Naive thymus-derived CD4-positive, alpha-beta T cell (primary cell): ENCODE data around the gene RYK. TPM values are rescaled to one million over a fixed set of nuclear protein-coding genes. Genes with fewer than 3 reads are reported as not detected.

Experiments
- ATAC-seq: fragments of 150-1000 bp; cut with Tn5 transposase; 2 replicates; pipeline ENCODE4 v1.10.0; 2021; ENCODE audit warnings: mild to moderate bottlenecking, moderate library complexity
- CTCF ChIA-PET: fragments of 350-600 bp; sonication (Branson Sonifier 250); formaldehyde crosslinking; loops from one replicate; lab custom pipeline; 2021; ENCODE audit warnings: antibody characterized with exemption; lab: Charles Lee
- POLR2A ChIA-PET: fragments of 350-600 bp; sonication (Branson Sonifier 250); formaldehyde crosslinking; loops from one replicate; lab custom pipeline; 2021; ENCODE audit warnings: antibody characterized with exemption, inconsistent platforms; lab: Charles Lee
- DNase-seq, 9 donors: peaks; one replicate each; pipeline versions ENCODE4 v3.0.0 to v3.0.0-alpha.2; 2020 to 2022; ENCODE audit warnings: mixed read lengths in 1 of 9
- H3K27ac ChIP-seq: one replicate; pipeline ENCODE4 v1.7.0; 2013; ENCODE audit warnings: mild to moderate bottlenecking, low read depth, low read length, moderate library complexity
- H3K27me3 ChIP-seq, 2 donors: one replicate each; pipeline ENCODE4 v1.7.0; 2013; ENCODE audit warnings: low read length in 2 of 2, mild to moderate bottlenecking in 2 of 2, moderate library complexity in 2 of 2; ENCODE audit not compliant: control insufficient read depth in 2 of 2, insufficient read depth in 2 of 2
- H3K36me3 ChIP-seq, 3 experiments: 1 replicate in 2 of 3; 2 replicates in 1 of 3; pipeline ENCODE4 v1.7.0; 2013; ENCODE audit warnings: low read length in 3 of 3, mild to moderate bottlenecking in 3 of 3, moderate library complexity in 1 of 3; ENCODE audit not compliant: insufficient read depth in 3 of 3, control insufficient read depth in 2 of 3
- H3K4me1 ChIP-seq, 2 donors: one replicate each; pipeline ENCODE4 v1.7.0; 2013; ENCODE audit warnings: low read length in 2 of 2, mild to moderate bottlenecking in 2 of 2, moderate library complexity in 1 of 2; ENCODE audit not compliant: control insufficient read depth in 2 of 2, insufficient read depth in 2 of 2
- H3K4me3 ChIP-seq: 2 replicates; pipeline ENCODE4 v1.7.0; 2013; ENCODE audit warnings: mild to moderate bottlenecking, low read length
- H3K9me3 ChIP-seq, 3 experiments: 1 replicate in 2 of 3; 2 replicates in 1 of 3; pipeline ENCODE4 v1.7.0; 2013; ENCODE audit warnings: low read length in 3 of 3; ENCODE audit not compliant: control insufficient read depth in 2 of 3
- H3K27ac Mint-ChIP-seq, 9 donors: one replicate each; pipeline ENCODE4 v1.8.0; 2020 to 2022; ENCODE audit warnings: mixed read lengths in 9 of 9, mild to moderate bottlenecking in 8 of 9, moderate library complexity in 5 of 9, inconsistent platforms in 2 of 9
- H3K27me3 Mint-ChIP-seq, 5 donors: one replicate each; pipeline ENCODE4 v1.8.0; 2021 to 2022; ENCODE audit warnings: mixed read lengths in 5 of 5, mild to moderate bottlenecking in 1 of 5
- H3K36me3 Mint-ChIP-seq, 5 donors: one replicate each; pipeline ENCODE4 v1.8.0; 2020 to 2022; ENCODE audit warnings: mixed read lengths in 5 of 5, mild to moderate bottlenecking in 3 of 5, inconsistent platforms in 1 of 5
- H3K4me1 Mint-ChIP-seq, 7 donors: one replicate each; pipeline ENCODE4 v1.8.0; 2020 to 2022; ENCODE audit warnings: mixed read lengths in 7 of 7, mild to moderate bottlenecking in 3 of 7, inconsistent platforms in 1 of 7
- H3K4me3 Mint-ChIP-seq, 10 donors: one replicate each; pipeline ENCODE4 v1.8.0; 2020 to 2022; ENCODE audit warnings: mild to moderate bottlenecking in 10 of 10, mixed read lengths in 10 of 10, moderate library complexity in 6 of 10, inconsistent platforms in 2 of 10
- H3K9me3 Mint-ChIP-seq, 11 donors: one replicate each; pipeline ENCODE4 v1.8.0; 2020 to 2022; ENCODE audit warnings: mixed read lengths in 11 of 11, mild to moderate bottlenecking in 4 of 11, inconsistent platforms in 1 of 11, moderate library complexity in 1 of 11
- intact Hi-C, 2 donors: fragments of 100-400 bp; cut with micrococcal nuclease; formaldehyde crosslinking; loops; one replicate each; pipeline ENCODE4 v1.15.1; 2023
- polyA plus RNA-seq, 2 donors: library from polyadenylated mRNA; unstranded; fragments of 300-500 nt; fragmentation: Illumina TruSeq; gene quantifications; one replicate each; pipeline ENCODE4 v1.2.3, GENCODE V29; 2021
- total RNA-seq, 6 experiments: library from RNA in 5 of 6; stranded (reverse) in 5 of 6; gene quantifications; 1 replicate in 5 of 6; 2 replicates in 1 of 6; pipeline ENCODE4 v1.2.3 and lab custom pipeline; 2021 to 2026

Gene RYK
- total and polyA plus RNA-seq, 7 experiments from 2014 or later = 6.9 to 53.5 (median 44.8) TPM

DNA sequence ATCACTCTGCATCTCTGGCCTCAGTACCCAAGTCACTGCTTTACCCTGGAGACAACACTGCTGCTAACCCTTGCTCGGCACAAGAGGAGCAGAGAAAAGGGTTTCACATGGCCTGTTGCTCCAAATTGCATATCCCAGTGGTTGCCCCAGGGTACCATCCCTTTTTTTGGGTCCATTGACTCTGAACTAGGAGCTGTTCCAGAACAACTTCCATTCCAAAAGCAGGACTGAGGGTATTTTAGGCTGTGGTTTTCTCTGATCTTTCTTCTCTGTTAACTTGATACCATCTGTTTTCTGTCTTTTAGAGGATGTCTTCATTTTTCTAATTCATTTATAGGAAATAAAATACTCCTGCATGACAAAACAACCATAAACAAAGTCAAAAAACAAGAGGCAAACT, 17.3 kb upstream of the RYK start:
- Histone ChIP-seq H3K9me3 (no peaks in the 10 kb centered on the region), H3K27ac (no peak overlapping the region), H3K4me1 (no peaks in the 10 kb centered on the region), H3K36me3 (no peaks in the 10 kb centered on the region), H3K27me3 (peaks cover 4 to 6% of the 10 kb centered on the region in 2 donors), H3K4me3 (no peak overlapping the region)
- no peak for ATAC-seq
- CTCF ChIA-PET = no interaction called here
- peaks cover 0 to 3% (median 0%) of the 10 kb centered on the region in 5 donors for H3K36me3 Mint-ChIP-seq
- POLR2A ChIA-PET = no interaction called here
- DNase-seq = no peak
- H3K27me3 Mint-ChIP-seq = peaks cover 15 to 74% (median 26%) of the 10 kb centered on the region in 5 donors
- intact Hi-C loops = no loop called here
- H3K9me3 Mint-ChIP-seq = peaks cover 0 to 1% (median 0%) of the 10 kb centered on the region in 11 donors
- no peak overlapping the region for H3K4me3 Mint-ChIP-seq
- no peaks in the 10 kb centered on the region for H3K4me1 Mint-ChIP-seq
- no peak overlapping the region for H3K27ac Mint-ChIP-seq

DNA sequence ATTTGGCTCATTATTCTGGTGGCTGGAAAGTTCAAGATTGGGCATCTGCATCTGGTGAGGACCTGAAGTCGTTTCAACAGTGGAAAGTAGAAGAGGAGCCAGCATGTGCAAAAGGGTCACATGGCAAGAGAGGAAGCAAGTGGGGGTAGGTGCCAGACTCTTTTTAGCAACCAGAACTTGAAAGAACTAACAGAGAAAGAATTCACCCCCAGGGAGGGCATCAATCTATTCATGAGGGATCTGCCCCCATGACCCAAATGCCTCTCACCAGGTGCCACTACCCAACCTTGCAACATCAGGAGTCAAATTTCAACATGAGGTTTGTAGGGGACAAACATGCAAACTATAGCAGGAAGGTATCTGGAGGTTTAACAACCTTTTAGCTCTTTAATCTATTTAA, 10.3 kb upstream of the RYK start:
- peaks cover 0 to 64% (median 11%) of the 10 kb centered on the region in 5 donors for H3K27me3 Mint-ChIP-seq
- Histone ChIP-seq H3K36me3 (no peaks in the 10 kb centered on the region), H3K4me3 (no peak overlapping the region), H3K4me1 (no peaks in the 10 kb centered on the region), H3K27me3 (no peaks in the 10 kb centered on the region), H3K9me3 (no peaks in the 10 kb centered on the region), H3K27ac (no peak overlapping the region)
- ChIA-PET CTCF (no interaction called here), POLR2A (no interaction called here)
- H3K4me3 Mint-ChIP-seq = no peak overlapping the region
- H3K36me3 Mint-ChIP-seq = no peaks in the 10 kb centered on the region
- no peaks in the 10 kb centered on the region for H3K9me3 Mint-ChIP-seq
- no peak overlapping the region for H3K27ac Mint-ChIP-seq
- intact Hi-C loops = no loop called here
- no peak for DNase-seq
- peaks cover 0 to 15% (median 0%) of the 10 kb centered on the region in 7 donors for H3K4me1 Mint-ChIP-seq
- no peak for ATAC-seq

DNA sequence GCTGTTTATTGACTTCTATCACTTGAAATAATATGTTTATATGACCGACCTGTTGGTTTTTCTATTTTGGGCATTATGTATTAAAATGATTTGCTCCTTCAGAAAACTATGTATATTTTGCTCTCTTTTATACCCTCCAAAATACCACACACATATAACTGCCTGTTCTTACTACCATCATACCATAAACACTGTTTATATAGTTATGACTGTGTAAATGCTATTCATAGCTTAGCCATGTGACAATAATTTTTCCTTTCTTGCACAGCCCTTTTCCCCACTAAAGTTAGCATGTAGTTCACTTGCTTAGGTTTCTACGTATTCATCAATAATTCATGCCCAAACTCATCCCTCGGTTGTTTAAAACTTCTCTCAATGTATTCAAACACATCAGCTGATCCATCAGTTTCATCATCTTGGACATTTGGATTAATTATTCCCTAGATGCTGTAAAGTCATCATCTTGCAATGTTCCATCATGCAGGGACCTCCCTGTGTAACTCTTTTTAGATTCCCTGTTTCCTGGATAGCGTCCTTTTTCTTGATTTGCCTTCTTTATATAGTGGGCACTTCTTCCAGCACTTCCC, 8.2 kb upstream of the RYK start:
- Histone ChIP-seq H3K4me3 (no peak overlapping the region), H3K36me3 (no peaks in the 10 kb centered on the region), H3K9me3 (no peaks in the 10 kb centered on the region), H3K27me3 (no peaks in the 10 kb centered on the region), H3K4me1 (peaks cover 0 to 3% of the 10 kb centered on the region in 2 donors), H3K27ac (no peak overlapping the region)
- ChIA-PET POLR2A (no interaction called here), CTCF (no interaction called here)
- DNase-seq (no peak), ATAC-seq (no peak)
- Mint-ChIP-seq H3K9me3 (no peaks in the 10 kb centered on the region), H3K36me3 (no peaks in the 10 kb centered on the region), H3K27ac (no peak overlapping the region), H3K4me3 (no peak overlapping the region), H3K4me1 (peaks cover 0 to 22% (median under 1%) of the 10 kb centered on the region in 7 donors), H3K27me3 (peaks cover 0 to 63% (median 7%) of the 10 kb centered on the region in 5 donors)
- intact Hi-C loops = no loop called here

DNA sequence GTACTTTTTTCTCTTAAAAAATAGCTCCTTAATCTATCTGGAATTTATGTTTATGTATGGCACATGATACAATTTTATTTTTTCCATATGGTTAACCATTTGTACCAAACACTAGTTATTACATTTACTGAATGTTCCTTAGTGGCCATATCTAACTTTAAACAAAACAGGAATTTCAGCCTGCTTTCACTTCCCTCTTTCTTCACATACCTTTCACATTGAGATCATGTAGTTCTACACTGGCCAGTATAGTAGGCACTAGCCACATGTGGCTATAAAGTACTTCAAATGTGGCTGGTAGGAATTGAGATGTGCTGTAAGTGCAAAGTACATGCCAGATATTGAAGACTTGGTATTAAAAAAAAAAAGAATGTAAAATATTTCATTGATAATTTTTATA, 4.7 kb upstream of the RYK start:
- CTCF ChIA-PET = no interaction called here
- Histone ChIP-seq H3K36me3 (peaks cover 0 to 3% (median 0%) of the 10 kb centered on the region in 3 experiments), H3K27ac (no peak overlapping the region), H3K9me3 (no peaks in the 10 kb centered on the region), H3K27me3 (no peaks in the 10 kb centered on the region), H3K4me1 (peaks cover 0 to 5% of the 10 kb centered on the region in 2 donors), H3K4me3 (no peak overlapping the region)
- intact Hi-C loops = no loop called here
- Mint-ChIP-seq H3K9me3 (no peaks in the 10 kb centered on the region), H3K4me1 (peaks cover 9 to 22% (median 17%) of the 10 kb centered on the region in 7 donors), H3K4me3 (no peak overlapping the region), H3K27me3 (peaks cover 0 to 50% (median 4%) of the 10 kb centered on the region in 5 donors), H3K36me3 (no peaks in the 10 kb centered on the region), H3K27ac (no peak overlapping the region)
- no peak for DNase-seq
- POLR2A ChIA-PET = no interaction called here
- no peak for ATAC-seq

DNA sequence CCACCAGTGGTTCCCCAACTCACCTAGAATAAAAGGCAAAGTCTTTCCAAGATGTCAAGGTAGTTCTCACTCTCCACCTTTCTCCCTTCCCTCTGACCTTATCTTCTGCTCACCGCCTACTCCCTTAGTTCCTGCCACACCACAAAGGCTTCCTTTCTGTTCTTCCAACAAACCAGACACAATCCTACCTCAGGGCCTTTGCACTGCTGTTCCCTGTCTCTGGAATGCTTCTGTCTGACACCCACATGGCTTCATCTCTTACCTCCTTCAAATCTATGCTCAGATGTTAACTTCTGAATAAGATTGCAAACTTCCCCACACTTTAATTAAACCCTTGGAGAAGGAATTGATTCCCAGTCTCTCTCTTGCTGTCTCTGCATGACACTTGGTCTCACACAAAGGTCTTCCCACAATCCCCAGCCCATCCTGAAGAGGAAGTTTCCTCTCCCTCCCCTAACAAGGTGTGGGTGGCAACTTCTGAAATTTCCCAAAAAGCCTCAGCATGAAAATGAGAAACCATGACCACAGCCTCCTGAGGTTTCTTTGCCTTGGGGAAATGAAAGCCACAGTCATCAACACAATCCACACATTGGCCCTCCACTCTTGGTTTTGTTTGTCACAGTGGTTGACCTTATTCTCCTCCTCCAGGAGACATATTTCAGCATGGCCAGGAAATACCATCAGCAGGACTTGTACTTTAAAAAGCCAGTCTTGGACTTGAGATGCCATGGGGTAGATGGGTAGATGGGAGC, 3.0 kb upstream of the RYK start:
- Histone ChIP-seq H3K27me3 (no peaks in the 10 kb centered on the region), H3K9me3 (no peaks in the 10 kb centered on the region), H3K4me3 (no peak overlapping the region), H3K36me3 (peaks cover 0 to 6% (median 0%) of the 10 kb centered on the region in 3 experiments), H3K4me1 (peaks cover 11 to 12% of the 10 kb centered on the region in 2 donors), H3K27ac (no peak overlapping the region)
- peak overlapping the region in 8 of 9 donors; percentile 3 to 89 (median 40) for H3K27ac Mint-ChIP-seq
- ATAC-seq = no peak
- no peak for DNase-seq
- H3K9me3 Mint-ChIP-seq = peaks cover 0 to 3% (median 0%) of the 10 kb centered on the region in 11 donors
- H3K27me3 Mint-ChIP-seq = peaks cover 0 to 54% (median 0%) of the 10 kb centered on the region in 5 donors
- H3K4me1 Mint-ChIP-seq = peaks cover 17 to 36% (median 32%) of the 10 kb centered on the region in 7 donors
- POLR2A ChIA-PET = no interaction called here
- peak overlapping the region in 8 of 10 donors; percentile 0 to 66 (median 47) for H3K4me3 Mint-ChIP-seq
- intact Hi-C loops = no loop called here
- H3K36me3 Mint-ChIP-seq = peaks cover 0 to 5% (median 0%) of the 10 kb centered on the region in 5 donors
- CTCF ChIA-PET = no interaction called here

DNA sequence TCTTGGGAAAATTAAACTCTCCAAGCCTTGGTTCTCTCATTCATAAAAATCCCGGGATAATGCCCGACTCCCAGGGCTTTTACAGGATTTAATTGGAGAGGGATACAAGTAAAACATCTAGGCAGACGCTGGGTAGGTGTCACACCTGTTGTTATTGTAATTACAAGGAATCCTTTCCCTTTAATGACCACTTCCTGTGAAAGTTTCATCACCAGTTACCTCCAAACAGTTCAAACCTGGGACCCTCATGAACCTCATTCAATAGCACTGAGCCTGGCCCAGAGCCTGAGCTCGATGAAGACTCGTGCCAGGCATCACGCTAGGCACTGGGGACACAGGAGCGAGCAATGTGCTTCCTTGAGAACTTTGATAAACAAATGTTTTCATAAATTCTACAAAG, 2.1 kb upstream of the RYK start:
- no peaks in the 10 kb centered on the region for H3K9me3 ChIP-seq
- H3K36me3 ChIP-seq = peaks cover 0 to 6% (median 0%) of the 10 kb centered on the region in 3 experiments
- no peak overlapping the region for H3K27ac ChIP-seq
- peaks cover 12 to 14% of the 10 kb centered on the region in 2 donors for H3K4me1 ChIP-seq
- peaks cover 0 to 59% (median 0%) of the 10 kb centered on the region in 5 donors for H3K27me3 Mint-ChIP-seq
- DNase-seq = no peak
- peaks cover 0 to 3% (median 0%) of the 10 kb centered on the region in 11 donors for H3K9me3 Mint-ChIP-seq
- no peak overlapping the region for H3K4me3 ChIP-seq
- intact Hi-C loops = no loop called here
- H3K4me3 Mint-ChIP-seq = peak overlapping the region in 7 of 10 donors; percentile 0 to 53 (median 37)
- peaks cover 0 to 5% (median 0%) of the 10 kb centered on the region in 5 donors for H3K36me3 Mint-ChIP-seq
- ChIA-PET POLR2A (no interaction called here), CTCF (no interaction called here)
- no peaks in the 10 kb centered on the region for H3K27me3 ChIP-seq
- ATAC-seq = no peak
- peaks cover 25 to 45% (median 41%) of the 10 kb centered on the region in 7 donors for H3K4me1 Mint-ChIP-seq
- peak overlapping the region in 4 of 9 donors; percentile 37 to 71 (median 58) for H3K27ac Mint-ChIP-seq
